ENCODE measurements around the gene CD300E. TPM values are rescaled to one million over a fixed set of nuclear protein-coding genes. Genes with fewer than 3 reads are reported as not detected.

Gene CD300E
- total and polyA plus RNA-seq, 2 of the 13 experiments (the other 11 are each of a cell fraction or from before 2014, with no cell fraction given) = not detected

DNA sequence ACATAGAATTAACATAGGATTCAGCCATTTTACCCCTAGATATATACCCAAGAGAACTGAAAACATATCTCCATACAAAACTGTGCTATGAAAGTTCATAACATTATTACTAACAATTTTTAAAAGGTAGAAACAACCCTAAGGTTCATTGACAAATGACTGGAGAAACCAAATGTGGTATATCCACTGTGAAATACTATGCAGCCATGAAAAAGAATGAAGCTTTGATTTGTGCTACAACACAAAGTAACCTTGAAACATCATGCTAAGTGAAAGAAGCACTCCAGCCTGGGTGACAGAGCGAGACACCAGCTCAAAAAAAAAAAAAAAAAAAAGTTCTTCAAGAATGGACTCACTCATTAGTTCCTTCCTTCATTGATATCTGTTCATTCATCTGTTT lies 32.0 kb downstream of the CD300E start:
- Histone ChIP-seq H3K4me2 (ENCODE audit: low read depth, low read length) (no peak overlapping the region), H3K79me2 (ENCODE audit: insufficient read depth, low read length) (no peaks in the 10 kb centered on the region), H3K9ac (ENCODE audit: insufficient read depth, low read depth, low read length) (no peak overlapping the region), H3K27me3 (ENCODE audit: control insufficient read depth in 1 of 2, insufficient read depth in 2 of 2, low read length in 2 of 2) (peaks cover 0 to 13% of the 10 kb centered on the region in 2 experiments; a peak in 2 of 5 replicates), H2AFZ (ENCODE audit: low read length) (no peak overlapping the region), H3K36me3 (replicated peaks in 1 of 2; ENCODE audit: control insufficient read depth in 1 of 2, insufficient read depth in 2 of 2, low read length in 2 of 2) (no peaks in the 10 kb centered on the region), H3K27ac (ENCODE audit: extremely low read length, insufficient read depth, low read length) (no peak overlapping the region), H3K4me3 (replicated peaks in 1 of 3; ENCODE audit: insufficient read depth in 1 of 3, low read depth in 2 of 3, low read length in 3 of 3) (no peak overlapping the region), H3K9me3 (ENCODE audit: low read length) (no peaks in the 10 kb centered on the region), H4K20me1 (ENCODE audit: insufficient read depth, low read length) (no peaks in the 10 kb centered on the region), H3K4me1 (ENCODE audit: insufficient read depth, low read length) (no peaks in the 10 kb centered on the region)
- no TSS peak for BruUV-seq (replicated peaks)
- in situ Hi-C loops (cut with HindIII; ENCODE audit: extremely low pct_ligation_motif_present, low pct_unique_long_range_greater_than_20kb) (no loop called here), intact Hi-C loops (cut with micrococcal nuclease; ENCODE audit: unreplicated experiment) (no loop called here)
- ATAC-seq = no peak
- DNase-seq (ENCODE audit: low spot score) = no peak
- no peak for FAIRE-seq
- POLR2A ChIA-PET = interaction anchor here (0.6 kb wide), 1 partner anchor 164 kb away, joined by 3 read pairs; no protein-coding TSS in a partner anchor
- WGBS (ENCODE audit: low lambda C conversion rate) = 2% methylated on average over 1 of the region's 1 CpG
- CTCF ChIA-PET (ENCODE audit: low intra/inter-chr PET ratio, low total read pairs) = no interaction called here
- TF ChIP-seq ZNF547 (CRISPR knock-in tag; IDR thresholded peaks at IDR 0.05) = no peak
- no peak for TF ChIP-seq BCL6 (CRISPR knock-in tag; IDR thresholded peaks at IDR 0.05)
- TF ChIP-seq ZNF562 (CRISPR knock-in tag; IDR thresholded peaks at IDR 0.05; ENCODE audit: borderline replicate concordance) = no peak
- no peak for TF ChIP-seq MATR3 (CRISPR knock-in tag; IDR thresholded peaks at IDR 0.05)
- no peak for TF ChIP-seq TMF1 (CRISPR knock-in tag; IDR thresholded peaks at IDR 0.05; ENCODE audit: low read depth)
- no peak for TF ChIP-seq HHEX (CRISPR knock-in tag; IDR thresholded peaks at IDR 0.05)
- no peak for TF ChIP-seq SCMH1 (CRISPR knock-in tag; IDR thresholded peaks at IDR 0.05; ENCODE audit: borderline replicate concordance)
- TF ChIP-seq, protein P1, sequence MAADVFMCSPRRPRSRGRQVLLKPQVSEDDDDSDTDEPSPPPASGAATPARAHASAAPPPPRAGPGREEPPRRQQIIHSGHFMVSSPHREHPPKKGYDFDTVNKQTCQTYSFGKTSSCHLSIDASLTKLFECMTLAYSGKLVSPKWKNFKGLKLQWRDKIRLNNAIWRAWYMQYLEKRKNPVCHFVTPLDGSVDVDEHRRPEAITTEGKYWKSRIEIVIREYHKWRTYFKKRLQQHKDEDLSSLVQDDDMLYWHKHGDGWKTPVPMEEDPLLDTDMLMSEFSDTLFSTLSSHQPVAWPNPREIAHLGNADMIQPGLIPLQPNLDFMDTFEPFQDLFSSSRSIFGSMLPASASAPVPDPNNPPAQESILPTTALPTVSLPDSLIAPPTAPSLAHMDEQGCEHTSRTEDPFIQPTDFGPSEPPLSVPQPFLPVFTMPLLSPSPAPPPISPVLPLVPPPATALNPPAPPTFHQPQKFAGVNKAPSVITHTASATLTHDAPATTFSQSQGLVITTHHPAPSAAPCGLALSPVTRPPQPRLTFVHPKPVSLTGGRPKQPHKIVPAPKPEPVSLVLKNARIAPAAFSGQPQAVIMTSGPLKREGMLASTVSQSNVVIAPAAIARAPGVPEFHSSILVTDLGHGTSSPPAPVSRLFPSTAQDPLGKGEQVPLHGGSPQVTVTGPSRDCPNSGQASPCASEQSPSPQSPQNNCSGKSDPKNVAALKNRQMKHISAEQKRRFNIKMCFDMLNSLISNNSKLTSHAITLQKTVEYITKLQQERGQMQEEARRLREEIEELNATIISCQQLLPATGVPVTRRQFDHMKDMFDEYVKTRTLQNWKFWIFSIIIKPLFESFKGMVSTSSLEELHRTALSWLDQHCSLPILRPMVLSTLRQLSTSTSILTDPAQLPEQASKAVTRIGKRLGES (CRISPR knock-in tag; IDR thresholded peaks at IDR 0.05; ENCODE audit: borderline replicate concordance) = no peak
- TF ChIP-seq ZNF292 (CRISPR knock-in tag; IDR thresholded peaks at IDR 0.05; ENCODE audit: borderline replicate concordance, low read depth) = no peak
- TF ChIP-seq RBM22 (optimal IDR thresholded peaks at IDR 0.05; ENCODE audit: low read length) = no peak
- TF ChIP-seq, protein P2, sequence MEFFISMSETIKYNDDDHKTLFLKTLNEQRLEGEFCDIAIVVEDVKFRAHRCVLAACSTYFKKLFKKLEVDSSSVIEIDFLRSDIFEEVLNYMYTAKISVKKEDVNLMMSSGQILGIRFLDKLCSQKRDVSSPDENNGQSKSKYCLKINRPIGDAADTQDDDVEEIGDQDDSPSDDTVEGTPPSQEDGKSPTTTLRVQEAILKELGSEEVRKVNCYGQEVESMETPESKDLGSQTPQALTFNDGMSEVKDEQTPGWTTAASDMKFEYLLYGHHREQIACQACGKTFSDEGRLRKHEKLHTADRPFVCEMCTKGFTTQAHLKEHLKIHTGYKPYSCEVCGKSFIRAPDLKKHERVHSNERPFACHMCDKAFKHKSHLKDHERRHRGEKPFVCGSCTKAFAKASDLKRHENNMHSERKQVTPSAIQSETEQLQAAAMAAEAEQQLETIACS (CRISPR knock-in tag; IDR thresholded peaks at IDR 0.05) = no peak
- no peak for TF ChIP-seq ZNF331 (CRISPR knock-in tag; IDR thresholded peaks at IDR 0.05)
- TF ChIP-seq, protein P3, sequence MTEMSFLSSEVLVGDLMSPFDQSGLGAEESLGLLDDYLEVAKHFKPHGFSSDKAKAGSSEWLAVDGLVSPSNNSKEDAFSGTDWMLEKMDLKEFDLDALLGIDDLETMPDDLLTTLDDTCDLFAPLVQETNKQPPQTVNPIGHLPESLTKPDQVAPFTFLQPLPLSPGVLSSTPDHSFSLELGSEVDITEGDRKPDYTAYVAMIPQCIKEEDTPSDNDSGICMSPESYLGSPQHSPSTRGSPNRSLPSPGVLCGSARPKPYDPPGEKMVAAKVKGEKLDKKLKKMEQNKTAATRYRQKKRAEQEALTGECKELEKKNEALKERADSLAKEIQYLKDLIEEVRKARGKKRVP (CRISPR knock-in tag; IDR thresholded peaks at IDR 0.05) = no peak
- TF ChIP-seq ZNF180 (CRISPR knock-in tag; IDR thresholded peaks at IDR 0.05; ENCODE audit: borderline replicate concordance, low read depth) = no peak
- no peak for TF ChIP-seq FOXK1 (CRISPR knock-in tag; IDR thresholded peaks at IDR 0.05; ENCODE audit: borderline replicate concordance, low read depth)
- TF ChIP-seq POLR2AphosphoS5 (IDR thresholded peaks at IDR 0.05; ENCODE audit: low read depth, low read length) = no peak
- no peak for TF ChIP-seq KMT2A (CRISPR knock-in tag; IDR thresholded peaks at IDR 0.05)

Measured in HepG2 (cell line).